ENCODE measurements around the gene SFXN3. TPM values are rescaled to one million over a fixed set of nuclear protein-coding genes. Genes with fewer than 3 reads are reported as not detected.

Gene SFXN3
- total RNA-seq, 1 experiment from 2014 or later, result 2.8 TPM

DNA sequence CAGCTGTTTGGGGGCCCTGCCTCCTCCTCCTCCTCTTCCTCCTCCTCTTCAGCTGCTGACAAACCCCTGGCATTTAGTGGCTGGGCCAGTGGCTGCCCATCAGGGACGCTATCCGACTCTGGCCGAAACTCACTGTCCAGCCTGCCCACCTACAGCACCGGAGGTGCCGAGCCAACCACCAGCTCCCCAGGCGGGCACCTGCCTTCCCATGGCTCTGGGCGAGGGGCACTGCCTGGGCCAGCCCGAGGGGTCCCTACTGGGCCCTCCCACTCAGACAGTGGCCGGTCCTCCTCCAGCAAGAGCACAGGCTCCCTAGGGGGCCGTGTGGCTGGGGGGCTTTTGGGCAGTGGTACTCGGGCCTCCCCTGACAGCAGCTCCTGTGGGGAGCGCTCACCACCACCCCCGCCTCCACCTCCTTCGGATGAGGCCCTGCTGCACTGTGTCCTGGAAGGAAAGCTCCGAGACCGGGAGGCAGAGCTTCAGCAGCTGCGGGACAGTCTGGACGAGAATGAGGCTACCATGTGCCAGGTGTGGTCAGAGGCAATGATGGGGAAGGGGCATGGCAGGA, 27.3 kb upstream of the SFXN3 start:
- no peak overlapping the region for H3K27ac Mint-ChIP-seq
- Histone ChIP-seq H2BK15ac (ENCODE audit: low read depth, low read length) (no peak overlapping the region), H3K27me3 (ENCODE audit: insufficient read depth, low read length) (no peaks in the 10 kb centered on the region), H2BK5ac (ENCODE audit: insufficient read length, low read length) (no peak overlapping the region), H3K27ac (ENCODE audit: insufficient read length, low read depth, low read length) (no peak overlapping the region), H3K18ac (ENCODE audit: insufficient read length, low read depth, low read length) (no peak overlapping the region), H2AFZ (ENCODE audit: low read length) (no peak overlapping the region), H2BK20ac (ENCODE audit: low read depth, low read length, poor library complexity, severe bottlenecking) (no peak overlapping the region), H3K23ac (ENCODE audit: insufficient read length, low read depth, low read length) (no peak overlapping the region), H3K4ac (ENCODE audit: low read depth, low read length) (no peak overlapping the region), H3K79me1 (ENCODE audit: insufficient read depth, low read depth, low read length, poor library complexity, severe bottlenecking) (no peaks in the 10 kb centered on the region), H3K9ac (ENCODE audit: extremely low read depth, insufficient read length, low read length) (no peak overlapping the region), H2BK12ac (ENCODE audit: insufficient read length, low read depth, low read length) (no peak overlapping the region), H4K5ac (ENCODE audit: insufficient read length, low read depth, low read length) (no peak overlapping the region), H3K9me3 (ENCODE audit: control insufficient read depth, low read depth, low read length) (no peaks in the 10 kb centered on the region), H3K56ac (ENCODE audit: insufficient read length, low read depth, low read length) (no peak overlapping the region), H3K23me2 (ENCODE audit: insufficient read length, low read depth, low read length, poor library complexity, severe bottlenecking) (peaks cover 16% of the 10 kb centered on the region), H4K91ac (ENCODE audit: insufficient read length, low read depth, low read length) (no peak overlapping the region), H2AK5ac (ENCODE audit: insufficient read length, low read length) (no peak overlapping the region), H3K4me1 (ENCODE audit: insufficient read depth, low read length) (peaks cover under 1% of the 10 kb centered on the region; the same call in 1 of the 2 replicates), H4K8ac (replicated peaks; ENCODE audit: insufficient read length, low read depth, low read length) (no peak overlapping the region), H3K14ac (ENCODE audit: insufficient read depth, low read length) (no peak overlapping the region), H2BK120ac (ENCODE audit: low read depth, low read length, poor library complexity, severe bottlenecking) (no peak overlapping the region), H4K20me1 (ENCODE audit: control insufficient read depth, insufficient read depth, insufficient read length) (no peaks in the 10 kb centered on the region), H3K4me2 (ENCODE audit: insufficient read depth, insufficient read length, low read length) (no peak overlapping the region), H3K79me2 (ENCODE audit: insufficient read depth, low read length) (no peaks in the 10 kb centered on the region; the same call in 1 of the 2 replicates), H3T11ph (ENCODE audit: low read length) (no peak overlapping the region)
- TF ChIP-seq, protein P1, sequence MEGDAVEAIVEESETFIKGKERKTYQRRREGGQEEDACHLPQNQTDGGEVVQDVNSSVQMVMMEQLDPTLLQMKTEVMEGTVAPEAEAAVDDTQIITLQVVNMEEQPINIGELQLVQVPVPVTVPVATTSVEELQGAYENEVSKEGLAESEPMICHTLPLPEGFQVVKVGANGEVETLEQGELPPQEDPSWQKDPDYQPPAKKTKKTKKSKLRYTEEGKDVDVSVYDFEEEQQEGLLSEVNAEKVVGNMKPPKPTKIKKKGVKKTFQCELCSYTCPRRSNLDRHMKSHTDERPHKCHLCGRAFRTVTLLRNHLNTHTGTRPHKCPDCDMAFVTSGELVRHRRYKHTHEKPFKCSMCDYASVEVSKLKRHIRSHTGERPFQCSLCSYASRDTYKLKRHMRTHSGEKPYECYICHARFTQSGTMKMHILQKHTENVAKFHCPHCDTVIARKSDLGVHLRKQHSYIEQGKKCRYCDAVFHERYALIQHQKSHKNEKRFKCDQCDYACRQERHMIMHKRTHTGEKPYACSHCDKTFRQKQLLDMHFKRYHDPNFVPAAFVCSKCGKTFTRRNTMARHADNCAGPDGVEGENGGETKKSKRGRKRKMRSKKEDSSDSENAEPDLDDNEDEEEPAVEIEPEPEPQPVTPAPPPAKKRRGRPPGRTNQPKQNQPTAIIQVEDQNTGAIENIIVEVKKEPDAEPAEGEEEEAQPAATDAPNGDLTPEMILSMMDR (conservative IDR thresholded peaks at IDR 0.05), result no peak
- no peak for DNase-seq
- H3K4me1 Mint-ChIP-seq, result peaks cover 12 to 21% of the 10 kb centered on the region in 2 experiments
- no peaks in the 10 kb centered on the region; the same call in 1 of the 2 replicates for H3K27me3 Mint-ChIP-seq (ENCODE audit: low read depth)
- peaks cover 19 to 46% (median 41%) of the 10 kb centered on the region in 3 experiments; a peak in 6 of 7 replicates for H3K36me3 Mint-ChIP-seq (ENCODE audit: insufficient read depth in 1 of 3, low read depth in 3 of 3)
- no peaks in the 10 kb centered on the region; a peak in 2 of 5 replicates for H3K9me3 Mint-ChIP-seq
- WGBS (ENCODE audit: extremely low coverage, insufficient read length, low lambda C conversion rate), result no CpG with 5 or more reads among the region's 18 CpGs
- H3K4me3 Mint-ChIP-seq, result no peak overlapping the region; a peak in 1 of 5 replicates

All from H9 (cell line).